ENCODE results near the gene D2HGDH. TPM values are rescaled to one million over a fixed set of nuclear protein-coding genes. Genes with fewer than 3 reads are reported as not detected.

D2HGDH gene
- total and polyA plus RNA-seq, 9 of the 15 experiments (the other 6 are each of a cell fraction or from before 2014, with no cell fraction given): 0.39 to 30.8 (median 10.3) TPM

- no peak overlapping the region for H3K9ac ChIP-seq (ENCODE audit: insufficient read depth in 1 of 2, low read depth in 2 of 2, low read length in 2 of 2)
- no TSS peak for BruUV-seq (replicated peaks)
- H3K27me3 ChIP-seq (ENCODE audit: control insufficient read depth in 2 of 2, insufficient read depth in 2 of 2, low read length in 2 of 2): no peaks in the 10 kb centered on the region
- no peaks in the 10 kb centered on the region for H3K9me3 ChIP-seq (replicated peaks; ENCODE audit: control insufficient read depth, insufficient read depth, low read depth, low read length)
- in situ Hi-C loops (cut with MboI): no loop called here
- CTCF ChIA-PET (ENCODE audit: low intra/inter-chr PET ratio): no interaction called here
- no peaks in the 10 kb centered on the region for H4K20me1 ChIP-seq (replicated peaks; ENCODE audit: control insufficient read depth, insufficient read depth, low read length)
- POLR2A ChIA-PET: interaction anchor here (0.6 kb wide), 1 partner anchor 258 kb away, joined by 3 read pairs; no protein-coding TSS in a partner anchor
- H3K27ac ChIP-seq (ENCODE audit: extremely low read depth, low read depth, low read length): no peak overlapping the region
- H3K4me1 ChIP-seq (replicated peaks in 1 of 2; ENCODE audit: control insufficient read depth in 2 of 2, insufficient read depth in 2 of 2, low read length in 2 of 2): peaks cover 4 to 64% of the 10 kb centered on the region in 2 experiments
- H3K4me2 ChIP-seq (ENCODE audit: insufficient read depth, low read length): no peak overlapping the region
- WGBS (ENCODE audit: insufficient coverage, low coverage, missing lambda C conversion rate): 48% methylated on average over 15 of the region's 27 CpGs
- ATAC-seq (no peak), DNase-seq (ENCODE audit: extremely low read depth in 1 of 4, low spot score in 3 of 4) (no peak), FAIRE-seq (no peak)
- TF ChIP-seq MCM2 (IDR thresholded peaks at IDR 0.05; ENCODE audit: low read depth) (no peak), RBM22 (IDR thresholded peaks at IDR 0.05; ENCODE audit: low read depth, low read length, poor library complexity, severe bottlenecking) (no peak), XRCC5 (IDR thresholded peaks at IDR 0.05; ENCODE audit: low read depth, low read length) (no peak), ZNF12 (CRISPR knock-in tag; IDR thresholded peaks at IDR 0.05) (no peak), ZNF717 (CRISPR knock-in tag; IDR thresholded peaks at IDR 0.05) (no peak), KLF1 (tag; IDR thresholded peaks at IDR 0.05) (no peak), CREM (IDR thresholded peaks at IDR 0.05; ENCODE audit: low read depth) (no peak), ZBTB7A (IDR thresholded peaks at IDR 0.05; ENCODE audit: borderline replicate concordance, control insufficient read depth, low read depth, low read length) (no peak)
- intact Hi-C loops (cut with micrococcal nuclease): no loop called here
- no peaks in the 10 kb centered on the region for H3K79me2 ChIP-seq (ENCODE audit: control insufficient read depth, insufficient read depth, low read length)
- H3K4me3 ChIP-seq: no peak overlapping the region
- no peaks in the 10 kb centered on the region for H3K9me1 ChIP-seq (ENCODE audit: control insufficient read depth, insufficient read depth, low read length)
- H2AFZ ChIP-seq (ENCODE audit: low read depth, low read length): no peak overlapping the region
- H3K36me3 ChIP-seq (ENCODE audit: control insufficient read depth, insufficient read depth, low read length): no peaks in the 10 kb centered on the region
Measured at GRCh38 chr2:241811201-241811951, 76.9 kb downstream of the D2HGDH start.
